Neural progenitor cell (in vitro differentiated cells): Measurements from ENCODE around the gene SLC44A1. TPM values are rescaled to one million over a fixed set of nuclear protein-coding genes. Genes with fewer than 3 reads are reported as not detected.
A peak's percentile ranks its signal among the peaks of the same experiment; 100 is the strongest.

ENCODE experiments used
- DNase-seq: peaks from one replicate; pipeline ENCODE4 v3.0.0-alpha.2; 2016; ENCODE audit warnings: low spot score
- H2AFZ ChIP-seq: fragments of 200-600 bp; sonication (generic); replicated peaks from 2 replicates; pipeline ENCODE4 v1.6.1; 2016; ENCODE audit warnings: antibody characterized with exemption
- H3F3A ChIP-seq: fragments of 200-600 bp; sonication (generic); 2 replicates; pipeline ENCODE4 v1.6.1; 2016; ENCODE audit warnings: antibody characterized with exemption, low read depth
- H3K27ac ChIP-seq: fragments of 200-600 bp; sonication (generic); 2 replicates; pipeline ENCODE4 v1.5.1; 2016; ENCODE audit warnings: mild to moderate bottlenecking
- H3K27me3 ChIP-seq: fragments of 200-600 bp; sonication (generic); 2 replicates; pipeline ENCODE4 v1.6.1; 2016; ENCODE audit warnings: mild to moderate bottlenecking, moderate library complexity
- H3K36me3 ChIP-seq: fragments of 200-600 bp; sonication (generic); 2 replicates; pipeline ENCODE4 v1.5.1; 2016
- H3K4me1 ChIP-seq: fragments of 200-600 bp; sonication (generic); 2 replicates; pipeline ENCODE4 v1.6.1; 2016; ENCODE audit warnings: mixed run types
- H3K4me2 ChIP-seq: fragments of 200-600 bp; sonication (generic); 2 replicates; pipeline ENCODE4 v1.6.1; 2016
- H3K4me3 ChIP-seq: fragments of 200-600 bp; sonication (generic); 2 replicates; pipeline ENCODE4 v1.5.1; 2016
- H3K79me2 ChIP-seq: fragments of 200-600 bp; sonication (generic); 2 replicates; pipeline ENCODE4 v1.6.1; 2016; ENCODE audit warnings: low read depth
- H3K9ac ChIP-seq: fragments of 200-600 bp; sonication (generic); 2 replicates; pipeline ENCODE4 v1.6.1; 2016
- H3K9me3 ChIP-seq: fragments of 200-600 bp; sonication (generic); 2 replicates; pipeline ENCODE4 v1.5.1; 2016; ENCODE audit warnings: low read depth
- H4K20me1 ChIP-seq: fragments of 200-600 bp; sonication (generic); 2 replicates; pipeline ENCODE4 v1.6.1; 2016; ENCODE audit warnings: low read depth
- H3K27ac Mint-ChIP-seq: 3 replicates; pipeline ENCODE4 v1.8.0; 2021; ENCODE audit warnings: mixed read lengths
- H3K27me3 Mint-ChIP-seq: 2 replicates; pipeline ENCODE4 v1.8.0; 2022; ENCODE audit warnings: low read depth, mild to moderate bottlenecking, inconsistent platforms, moderate library complexity, mixed read lengths; ENCODE audit not compliant: insufficient read depth
- H3K36me3 Mint-ChIP-seq: 3 replicates; pipeline ENCODE4 v1.8.0; 2021; ENCODE audit warnings: mixed read lengths
- H3K4me1 Mint-ChIP-seq: 3 replicates; pipeline ENCODE4 v1.8.0; 2021; ENCODE audit warnings: mixed read lengths
- H3K4me3 Mint-ChIP-seq: 3 replicates; pipeline ENCODE4 v1.8.0; 2021; ENCODE audit warnings: mild to moderate bottlenecking, moderate library complexity, mixed read lengths
- H3K9me3 Mint-ChIP-seq: 3 replicates; pipeline ENCODE4 v1.8.0; 2020; ENCODE audit warnings: mixed read lengths
- EZH2 ChIP-seq: fragments of 200-600 bp; sonication (generic); IDR thresholded peaks from 2 replicates; pipeline ENCODE4 v1.6.1; 2017; ENCODE audit warnings: antibody characterized with exemption, mild to moderate bottlenecking, moderate library complexity
- EZH2phosphoT487 ChIP-seq: fragments of 200-600 bp; sonication (generic); IDR thresholded peaks from 2 replicates; pipeline ENCODE4 v1.6.1; 2017; ENCODE audit warnings: antibody characterized with exemption
- total RNA-seq: library from RNA; depleted of rRNA; stranded (reverse); fragments of >200 nt; gene quantifications from 2 replicates; pipeline ENCODE4 v1.2.3, GENCODE V29; 2015; ENCODE audit warnings: low replicate concordance
- TF ChIP-seq, protein P1 (sequence below): fragments of 200-600 bp; sonication (generic); IDR thresholded peaks from 2 replicates; pipeline ENCODE4 v1.5.1; 2017; ENCODE audit warnings: antibody characterized with exemption, mild to moderate bottlenecking

The SLC44A1 gene
- 40.5 and 41.4 TPM in 2 replicates for total RNA-seq

DNA sequence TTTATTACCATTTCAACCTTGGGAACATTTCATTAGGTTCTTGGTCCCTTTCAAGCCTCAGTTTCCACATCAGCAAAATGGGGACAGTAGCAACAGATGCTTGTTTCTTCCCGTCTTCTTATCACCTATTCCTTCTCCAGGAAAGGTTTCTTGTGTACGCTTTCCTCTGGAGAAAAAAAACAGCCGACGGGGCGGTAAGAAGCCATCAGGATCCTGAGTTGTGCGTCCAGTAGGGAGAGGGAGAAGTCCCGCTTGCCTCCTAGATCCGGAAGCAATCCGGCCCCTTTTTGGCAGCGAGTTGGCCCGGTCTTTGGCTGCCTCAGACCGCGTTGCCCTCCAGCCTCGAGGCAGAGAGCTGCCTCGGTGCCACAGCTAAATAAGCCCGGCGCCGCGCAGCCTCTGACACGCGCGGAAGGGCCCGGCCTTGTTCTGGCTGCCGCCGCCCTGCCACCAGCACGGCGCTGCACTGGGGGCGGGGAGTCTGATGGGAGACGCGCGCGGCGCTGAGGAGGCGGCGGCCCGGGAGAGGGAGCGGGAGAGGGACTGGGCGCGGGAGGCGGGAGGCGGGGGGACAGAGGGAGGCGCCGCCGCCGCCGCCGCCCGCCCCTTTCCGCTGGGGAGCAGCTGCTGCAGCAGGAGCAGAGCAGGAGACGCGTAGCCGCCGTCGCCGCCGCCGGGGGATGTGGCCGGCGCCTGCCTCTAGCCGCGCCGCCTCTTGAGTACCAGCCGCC lies at the start of gene SLC44A1:
Gene SLC44A1, plus strand, starts transcription at position 649 of the 731 bp plus-strand sequence. CDS start 218 bp downstream, outside the sequence.
- H3K9ac ChIP-seq: peak within 1 kb of the TSS; percentile 43
- Mint-ChIP-seq H3K27ac (peak within 1 kb of the TSS; percentile 57), H3K9me3 (no peaks in the 10 kb centered on the region), H3K36me3 (no peaks in the 10 kb centered on the region), H3K4me3 (peak within 1 kb of the TSS; percentile 96), H3K4me1 (peaks cover 28% of the 10 kb centered on the region), H3K27me3 (peaks cover 17% of the 10 kb centered on the region)
- peaks cover 20% of the 10 kb centered on the region for H3F3A ChIP-seq
- peaks cover 42% of the 10 kb centered on the region for H3K79me2 ChIP-seq
- no peaks in the 10 kb centered on the region for H3K9me3 ChIP-seq
- H3K36me3 ChIP-seq: no peaks in the 10 kb centered on the region
- peak within 1 kb of the TSS; percentile 48 for H3K27ac ChIP-seq
- H4K20me1 ChIP-seq: peaks cover 23% of the 10 kb centered on the region
- H3K4me2 ChIP-seq: peak within 1 kb of the TSS; percentile 96
- DNase-seq: peak; percentile 97
- peak within 1 kb of the TSS; percentile 89 for H2AFZ ChIP-seq
- H3K4me3 ChIP-seq: peak within 1 kb of the TSS; percentile 98
- no peaks in the 10 kb centered on the region for H3K27me3 ChIP-seq
- peaks cover 61% of the 10 kb centered on the region for H3K4me1 ChIP-seq
- TF ChIP-seq, protein P1, sequence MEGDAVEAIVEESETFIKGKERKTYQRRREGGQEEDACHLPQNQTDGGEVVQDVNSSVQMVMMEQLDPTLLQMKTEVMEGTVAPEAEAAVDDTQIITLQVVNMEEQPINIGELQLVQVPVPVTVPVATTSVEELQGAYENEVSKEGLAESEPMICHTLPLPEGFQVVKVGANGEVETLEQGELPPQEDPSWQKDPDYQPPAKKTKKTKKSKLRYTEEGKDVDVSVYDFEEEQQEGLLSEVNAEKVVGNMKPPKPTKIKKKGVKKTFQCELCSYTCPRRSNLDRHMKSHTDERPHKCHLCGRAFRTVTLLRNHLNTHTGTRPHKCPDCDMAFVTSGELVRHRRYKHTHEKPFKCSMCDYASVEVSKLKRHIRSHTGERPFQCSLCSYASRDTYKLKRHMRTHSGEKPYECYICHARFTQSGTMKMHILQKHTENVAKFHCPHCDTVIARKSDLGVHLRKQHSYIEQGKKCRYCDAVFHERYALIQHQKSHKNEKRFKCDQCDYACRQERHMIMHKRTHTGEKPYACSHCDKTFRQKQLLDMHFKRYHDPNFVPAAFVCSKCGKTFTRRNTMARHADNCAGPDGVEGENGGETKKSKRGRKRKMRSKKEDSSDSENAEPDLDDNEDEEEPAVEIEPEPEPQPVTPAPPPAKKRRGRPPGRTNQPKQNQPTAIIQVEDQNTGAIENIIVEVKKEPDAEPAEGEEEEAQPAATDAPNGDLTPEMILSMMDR: no peak
- TF ChIP-seq EZH2: no peak
- no peak for TF ChIP-seq EZH2phosphoT487

GRCh38 chr9:105195259-105195658 lies 49.2 kb upstream of the SLC44A1 start:
- Mint-ChIP-seq H3K4me1 (no peaks in the 10 kb centered on the region), H3K27ac (no peak overlapping the region), H3K4me3 (no peak overlapping the region), H3K27me3 (peaks cover 5% of the 10 kb centered on the region), H3K9me3 (no peaks in the 10 kb centered on the region), H3K36me3 (no peaks in the 10 kb centered on the region)
- no peaks in the 10 kb centered on the region for H3F3A ChIP-seq
- H3K9ac ChIP-seq: no peak overlapping the region
- peak overlapping the region; percentile 63 for H2AFZ ChIP-seq
- TF ChIP-seq EZH2 (no peak), EZH2phosphoT487 (no peak)
- no peaks in the 10 kb centered on the region for H3K9me3 ChIP-seq
- no peaks in the 10 kb centered on the region for H3K4me1 ChIP-seq
- no peak for DNase-seq
- no peak overlapping the region for H3K4me2 ChIP-seq
- no peaks in the 10 kb centered on the region for H3K27me3 ChIP-seq
- H3K36me3 ChIP-seq: no peaks in the 10 kb centered on the region
- no peak overlapping the region for H3K4me3 ChIP-seq
- H3K27ac ChIP-seq: no peak overlapping the region
- H4K20me1 ChIP-seq: no peaks in the 10 kb centered on the region
- no peaks in the 10 kb centered on the region for H3K79me2 ChIP-seq

DNA sequence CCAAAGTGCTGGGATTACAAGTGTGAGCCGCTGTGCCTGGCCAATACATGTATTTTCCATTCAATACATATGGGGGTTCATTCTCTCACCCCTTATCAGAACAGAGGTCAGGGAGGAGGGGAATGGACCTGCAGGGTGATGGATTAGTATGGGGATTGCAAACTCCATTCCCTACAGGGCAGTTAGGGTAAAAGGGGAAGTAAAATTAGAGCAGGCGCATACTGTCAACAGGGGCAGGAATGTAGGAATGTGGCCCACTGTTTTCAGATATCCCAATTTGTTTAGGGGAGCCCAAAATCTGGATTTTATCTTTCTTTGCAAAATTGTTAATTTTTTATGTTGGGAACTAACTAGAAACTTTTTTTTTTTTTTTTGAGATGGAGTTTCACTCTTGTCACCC lies 46.4 kb upstream of the SLC44A1 start:
- no peaks in the 10 kb centered on the region for H3K9me3 ChIP-seq
- H4K20me1 ChIP-seq: no peaks in the 10 kb centered on the region
- no peak overlapping the region for H2AFZ ChIP-seq
- H3K79me2 ChIP-seq: no peaks in the 10 kb centered on the region
- H3F3A ChIP-seq: no peaks in the 10 kb centered on the region
- Mint-ChIP-seq H3K4me3 (no peak overlapping the region), H3K36me3 (no peaks in the 10 kb centered on the region), H3K27ac (no peak overlapping the region), H3K9me3 (no peaks in the 10 kb centered on the region), H3K4me1 (no peaks in the 10 kb centered on the region), H3K27me3 (peaks cover 5% of the 10 kb centered on the region)
- H3K9ac ChIP-seq: no peak overlapping the region
- H3K4me3 ChIP-seq: no peak overlapping the region
- no peak for DNase-seq
- no peaks in the 10 kb centered on the region for H3K36me3 ChIP-seq
- no peak overlapping the region for H3K4me2 ChIP-seq
- H3K27ac ChIP-seq: no peak overlapping the region
- H3K27me3 ChIP-seq: no peaks in the 10 kb centered on the region
- TF ChIP-seq EZH2phosphoT487: no peak
- TF ChIP-seq EZH2: no peak
- TF ChIP-seq, protein P1: no peak
- H3K4me1 ChIP-seq: no peaks in the 10 kb centered on the region

GRCh38 chr9:105198865-105199264 lies 45.6 kb upstream of the SLC44A1 start:
- Histone ChIP-seq H3K27ac (no peak overlapping the region), H3K79me2 (no peaks in the 10 kb centered on the region), H3K36me3 (no peaks in the 10 kb centered on the region), H3F3A (no peaks in the 10 kb centered on the region), H3K9ac (no peak overlapping the region), H2AFZ (no peak overlapping the region), H4K20me1 (no peaks in the 10 kb centered on the region), H3K4me1 (no peaks in the 10 kb centered on the region), H3K27me3 (no peaks in the 10 kb centered on the region), H3K9me3 (no peaks in the 10 kb centered on the region), H3K4me3 (no peak overlapping the region), H3K4me2 (no peak overlapping the region)
- peaks cover 5% of the 10 kb centered on the region for H3K27me3 Mint-ChIP-seq
- H3K27ac Mint-ChIP-seq: no peak overlapping the region
- H3K4me1 Mint-ChIP-seq: no peaks in the 10 kb centered on the region
- H3K36me3 Mint-ChIP-seq: no peaks in the 10 kb centered on the region
- no peak overlapping the region for H3K4me3 Mint-ChIP-seq
- no peak for DNase-seq
- no peaks in the 10 kb centered on the region for H3K9me3 Mint-ChIP-seq
- TF ChIP-seq EZH2phosphoT487 (no peak), EZH2 (no peak)
- TF ChIP-seq, protein P1: no peak
